HK-2 (cell line): ENCODE results near the gene GCM1.
"Not testable (repeated sequence)": the region's sequence is repeated elsewhere in the genome, so short reads cannot be mapped to it uniquely, and the experiment has no call there.

Source experiments
- DNase-seq: peaks from one replicate; pipeline ENCODE4 v3.0.0-alpha.2; 2018; ENCODE audit not compliant: unreplicated experiment

Gene GCM1, protein sequence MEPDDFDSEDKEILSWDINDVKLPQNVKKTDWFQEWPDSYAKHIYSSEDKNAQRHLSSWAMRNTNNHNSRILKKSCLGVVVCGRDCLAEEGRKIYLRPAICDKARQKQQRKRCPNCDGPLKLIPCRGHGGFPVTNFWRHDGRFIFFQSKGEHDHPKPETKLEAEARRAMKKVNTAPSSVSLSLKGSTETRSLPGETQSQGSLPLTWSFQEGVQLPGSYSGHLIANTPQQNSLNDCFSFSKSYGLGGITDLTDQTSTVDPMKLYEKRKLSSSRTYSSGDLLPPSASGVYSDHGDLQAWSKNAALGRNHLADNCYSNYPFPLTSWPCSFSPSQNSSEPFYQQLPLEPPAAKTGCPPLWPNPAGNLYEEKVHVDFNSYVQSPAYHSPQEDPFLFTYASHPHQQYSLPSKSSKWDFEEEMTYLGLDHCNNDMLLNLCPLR

DNA sequence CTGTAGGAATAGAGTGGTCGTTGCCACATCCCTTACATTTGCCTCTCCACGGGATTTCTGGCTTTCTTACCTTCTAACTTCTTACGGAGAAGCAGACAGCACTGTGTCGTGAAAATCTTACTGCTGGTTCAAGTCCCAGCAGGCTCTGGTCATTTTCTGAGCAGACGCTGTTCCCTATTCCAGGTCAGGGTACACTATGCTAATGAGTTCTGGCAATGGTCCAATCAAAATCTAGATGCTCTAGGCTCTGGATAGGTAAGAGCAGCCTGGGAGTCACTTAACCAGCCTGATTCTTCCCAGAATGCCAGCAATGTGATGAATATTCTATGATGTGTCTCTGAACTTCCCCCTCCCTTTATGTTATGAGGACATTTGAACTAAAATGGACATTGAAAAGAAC lies at the start of gene GCM1:
GCM1 (minus strand) TSS at position 158 of the 400 bp plus-strand sequence. CDS start 3,209 bp downstream, outside the sequence.
- DNase-seq: no peak

DNA sequence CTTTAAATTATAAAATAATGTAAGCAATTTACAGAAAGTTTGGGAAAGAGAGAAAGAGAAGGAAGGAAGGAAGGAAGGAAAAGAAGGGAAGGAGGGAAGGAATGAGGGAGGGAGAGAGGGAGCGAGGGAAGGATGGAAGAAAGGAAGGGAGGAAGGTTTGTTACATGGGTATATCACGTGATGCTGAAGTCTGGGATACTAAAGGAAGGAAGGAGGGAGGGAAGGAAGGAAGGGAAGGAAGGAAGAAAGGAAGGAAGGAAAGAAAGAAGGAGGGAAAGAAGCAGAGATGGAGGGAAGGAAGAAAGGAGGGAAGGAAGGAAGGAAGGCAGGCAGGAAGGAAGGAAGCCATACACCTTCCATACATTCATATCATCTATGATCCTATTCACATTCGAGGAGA lies 48.9 kb upstream of the GCM1 start:
- DNase-seq: no peak

DNA sequence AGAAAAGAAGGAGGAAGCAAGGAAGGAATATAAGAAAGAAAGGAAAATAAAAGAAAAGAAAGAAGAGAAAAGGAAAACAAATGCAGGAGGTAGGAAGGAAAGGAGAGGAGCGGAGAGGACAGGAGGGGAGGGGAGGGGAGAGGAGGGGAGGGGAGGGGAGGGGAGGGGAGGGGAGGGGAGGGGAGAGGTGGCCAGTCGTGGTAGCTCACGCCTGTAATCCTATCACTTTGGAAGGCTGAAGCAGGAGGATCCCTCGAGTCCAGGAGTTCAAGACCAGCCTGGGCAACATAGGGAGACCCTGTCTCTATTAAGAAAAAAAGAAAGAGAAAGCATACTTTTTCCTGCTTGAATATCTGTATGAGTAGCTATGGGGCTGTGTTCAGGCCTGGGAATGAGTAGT lies 46.4 kb upstream of the GCM1 start:
- no peak for DNase-seq

DNA sequence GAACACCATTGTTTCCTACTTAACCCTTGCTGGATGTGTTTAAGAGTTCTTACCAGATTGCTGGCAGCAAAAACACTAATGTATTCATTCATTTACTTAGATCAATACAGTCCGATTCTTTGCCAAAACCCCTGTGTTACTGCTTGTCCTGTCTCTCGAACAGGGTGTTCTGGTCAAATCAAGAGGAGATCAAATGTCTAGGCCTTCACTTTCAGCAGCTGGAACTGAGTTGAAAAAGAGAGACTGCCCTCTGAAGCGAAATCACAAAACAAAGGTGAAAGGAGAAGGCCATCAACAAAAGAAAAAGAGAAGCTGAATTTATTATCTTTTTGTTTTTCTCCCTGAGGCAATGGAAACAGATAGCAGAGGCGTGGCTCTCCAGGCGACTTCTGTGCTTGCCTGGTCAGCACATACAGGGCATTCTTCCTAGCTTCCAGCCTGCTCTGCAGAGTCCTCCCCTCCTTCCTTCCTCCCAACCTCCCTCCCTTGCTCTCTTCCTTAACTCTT lies 44.1 kb upstream of the GCM1 start:
- no peak for DNase-seq

DNA sequence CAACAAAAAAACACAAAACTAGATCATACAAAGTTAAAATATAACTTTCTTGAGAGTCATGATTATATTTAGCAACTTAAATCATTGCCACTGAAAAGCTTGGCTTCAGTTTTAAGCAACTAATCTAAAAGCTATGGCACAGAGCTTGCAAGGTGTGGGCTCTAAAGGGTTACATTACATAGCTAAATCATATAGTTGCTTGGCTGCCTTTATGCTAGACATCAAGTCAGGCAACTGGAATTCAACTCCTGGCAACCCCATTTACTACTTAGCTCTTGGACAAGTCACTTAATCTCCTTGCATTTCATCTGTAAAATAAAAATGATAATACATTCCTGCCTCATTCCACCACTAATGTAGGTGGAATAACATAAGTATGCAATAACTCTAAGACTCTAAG lies 40.9 kb upstream of the GCM1 start:
- no peak for DNase-seq

DNA sequence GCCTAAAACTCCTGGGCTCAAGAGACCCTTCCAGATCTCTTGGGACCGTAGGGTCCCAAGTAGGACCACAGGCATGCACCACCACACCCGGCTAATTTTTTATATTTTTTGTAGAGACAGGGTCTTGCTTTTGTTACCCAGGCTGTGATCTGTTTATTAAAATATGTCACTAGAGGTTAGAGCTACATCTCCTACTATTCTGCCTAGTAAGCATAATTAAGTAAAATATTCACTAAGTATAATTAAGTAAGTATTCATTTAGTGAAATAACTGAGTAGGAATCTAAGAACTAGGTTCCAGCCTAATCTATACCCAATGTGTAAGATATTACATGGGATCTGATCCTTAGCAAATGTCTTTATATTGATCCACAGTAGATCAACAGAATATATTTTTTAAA lies 40.2 kb upstream of the GCM1 start:
- DNase-seq: no peak

DNA sequence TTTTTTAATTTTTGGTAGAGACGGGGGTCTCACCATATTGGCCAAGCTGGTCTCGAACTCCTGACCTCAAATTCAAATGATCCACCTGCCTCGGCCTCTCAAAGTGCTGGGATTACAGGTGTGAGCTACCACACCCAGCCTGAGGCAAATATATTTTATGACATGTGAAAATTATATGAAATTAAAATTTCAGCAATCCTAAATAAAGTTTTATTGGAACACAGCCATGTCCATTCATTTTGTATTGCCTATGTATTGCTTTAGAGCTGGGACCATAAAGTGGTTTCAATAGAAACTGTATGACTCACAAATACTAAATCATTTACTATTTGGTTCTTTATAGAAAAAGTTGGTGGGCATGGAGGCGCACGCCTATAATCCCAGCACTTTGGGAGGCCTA lies 32.0 kb upstream of the GCM1 start:
- DNase-seq: no peak

DNA sequence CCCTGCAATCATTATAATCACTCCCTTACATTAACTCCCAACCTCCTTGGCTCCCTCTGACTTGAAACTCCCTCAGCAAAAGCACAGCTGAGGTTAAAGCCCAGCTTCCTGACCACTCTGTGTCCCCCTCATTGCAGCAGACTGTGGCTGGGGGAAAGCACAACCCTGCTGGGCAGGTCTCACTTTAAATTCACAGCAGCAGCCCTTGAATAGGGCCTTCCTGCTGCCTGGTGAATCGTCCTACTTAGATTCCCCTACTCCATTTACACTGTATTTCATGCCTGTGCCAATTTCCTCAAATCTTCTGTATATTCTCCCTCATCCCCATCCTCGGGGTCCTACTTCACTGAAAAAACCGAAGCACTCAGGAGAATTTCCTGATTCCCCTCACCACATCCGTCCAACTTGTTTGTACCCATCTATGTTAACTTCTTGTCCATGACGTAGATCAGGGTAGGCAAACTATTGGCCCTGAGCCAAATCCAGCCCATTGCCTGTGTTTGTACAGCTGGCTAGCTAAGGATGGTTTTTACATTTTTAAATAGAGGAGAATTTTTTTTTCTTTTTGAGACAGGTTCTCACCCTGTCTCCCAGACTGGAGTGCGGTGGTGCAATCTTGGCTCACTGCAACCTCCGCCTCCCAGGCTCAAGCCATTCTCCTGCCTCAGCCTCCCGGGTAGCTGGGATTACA lies 31.5 kb upstream of the GCM1 start:
- no peak for DNase-seq

DNA sequence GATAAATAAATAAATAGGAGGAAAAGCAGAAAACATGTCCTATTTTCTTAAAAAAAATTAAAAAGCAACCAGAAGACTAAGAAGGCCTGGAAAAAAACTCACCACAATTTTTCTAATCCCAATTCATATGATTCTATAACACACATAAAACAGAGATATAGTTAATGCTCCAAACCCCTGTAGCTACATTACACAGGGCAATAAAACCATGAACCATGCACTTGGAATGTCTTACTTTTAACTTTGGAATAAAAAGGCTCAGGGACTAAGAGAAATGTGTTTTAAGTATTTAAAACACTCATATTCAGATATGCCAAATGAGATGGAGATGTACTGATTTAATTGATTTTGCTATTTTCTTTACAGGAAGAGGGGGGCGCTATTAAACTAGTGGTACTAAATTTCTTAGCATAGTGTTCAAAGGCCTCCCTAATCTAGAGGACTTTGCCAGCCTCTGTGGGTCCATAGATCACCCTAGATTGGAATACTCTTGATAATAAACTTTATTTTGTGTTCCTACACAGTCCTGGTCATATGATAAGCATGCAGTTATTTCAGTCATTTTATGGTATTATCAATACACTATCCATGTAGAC lies 30.3 kb upstream of the GCM1 start:
- DNase-seq: no peak

DNA sequence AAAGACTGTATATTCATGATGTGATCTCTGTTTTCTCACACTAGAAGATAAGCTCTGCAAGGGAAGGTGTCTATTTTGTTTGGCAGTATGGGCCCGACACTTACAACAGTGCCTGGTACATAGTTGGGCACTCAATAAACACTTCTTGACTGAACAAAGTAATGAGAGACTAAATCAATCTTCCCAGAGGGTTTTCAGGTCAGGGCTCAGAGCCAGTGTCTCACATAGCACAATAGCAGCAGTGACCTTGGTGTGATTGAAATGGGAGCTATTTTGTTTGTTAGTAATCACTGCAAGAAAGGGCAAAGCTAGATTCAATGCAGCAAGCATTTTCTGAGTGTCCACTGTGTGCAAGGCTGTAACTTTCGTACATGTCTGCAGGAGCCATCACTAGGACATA lies 26.4 kb upstream of the GCM1 start:
- DNase-seq: no peak

DNA sequence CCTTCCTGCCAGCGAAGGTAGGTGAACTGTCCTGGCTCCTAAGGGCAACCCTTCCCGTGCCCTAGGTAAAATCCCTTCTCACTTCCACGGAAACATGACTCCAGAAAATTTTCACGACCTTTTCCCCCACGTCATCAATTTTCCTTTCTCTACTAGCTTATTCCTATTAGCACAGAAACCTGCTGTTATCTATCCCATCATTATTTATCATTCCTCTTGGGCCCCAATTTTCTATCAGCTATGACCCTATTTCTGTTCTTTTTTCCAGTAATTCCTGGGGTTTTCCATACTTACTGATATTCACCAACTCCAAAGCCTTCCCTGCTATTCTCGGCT lies 23.8 kb upstream of the GCM1 start:
- DNase-seq: no peak

DNA sequence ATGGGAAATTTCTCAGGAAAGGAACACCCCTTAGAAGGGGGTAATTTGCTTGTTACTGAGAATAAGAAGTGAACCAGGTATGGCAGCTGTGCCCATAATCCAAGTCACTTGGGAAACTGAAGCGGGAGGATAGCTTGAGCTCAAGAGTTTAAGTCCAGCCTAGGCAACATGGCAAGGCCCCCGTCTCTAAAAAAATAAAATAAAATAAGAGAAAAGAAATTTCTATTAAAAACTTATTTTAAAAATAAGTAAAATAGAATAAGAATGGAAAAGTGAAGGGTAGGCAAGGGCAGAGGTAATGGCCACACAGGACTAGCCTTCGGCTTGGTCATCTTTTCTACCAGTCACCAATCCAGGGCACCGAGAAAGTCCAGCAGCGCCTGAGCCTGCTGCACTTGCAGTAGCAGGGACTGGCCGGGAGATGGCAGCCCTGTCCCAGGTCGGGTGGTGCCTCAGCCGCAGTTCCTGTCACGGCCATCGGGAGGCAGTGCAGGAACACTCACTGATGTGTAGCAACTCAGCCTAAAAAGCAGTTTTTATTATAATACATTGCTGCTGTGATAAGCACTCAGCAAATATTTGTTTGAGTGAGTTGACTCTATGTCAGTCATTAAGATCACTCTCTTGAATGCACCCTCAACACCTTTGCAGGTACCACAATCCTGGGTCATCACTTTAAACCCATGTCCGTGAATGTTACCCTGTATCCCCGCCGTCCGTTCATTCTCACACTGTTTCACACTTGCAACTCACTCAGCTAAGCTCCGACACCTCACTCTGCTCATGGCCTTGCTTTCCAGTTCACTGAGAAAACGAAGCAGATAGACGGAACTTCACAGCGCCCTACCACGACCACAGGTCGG lies 23.2 kb upstream of the GCM1 start:
- DNase-seq: peak; percentile 92

DNA sequence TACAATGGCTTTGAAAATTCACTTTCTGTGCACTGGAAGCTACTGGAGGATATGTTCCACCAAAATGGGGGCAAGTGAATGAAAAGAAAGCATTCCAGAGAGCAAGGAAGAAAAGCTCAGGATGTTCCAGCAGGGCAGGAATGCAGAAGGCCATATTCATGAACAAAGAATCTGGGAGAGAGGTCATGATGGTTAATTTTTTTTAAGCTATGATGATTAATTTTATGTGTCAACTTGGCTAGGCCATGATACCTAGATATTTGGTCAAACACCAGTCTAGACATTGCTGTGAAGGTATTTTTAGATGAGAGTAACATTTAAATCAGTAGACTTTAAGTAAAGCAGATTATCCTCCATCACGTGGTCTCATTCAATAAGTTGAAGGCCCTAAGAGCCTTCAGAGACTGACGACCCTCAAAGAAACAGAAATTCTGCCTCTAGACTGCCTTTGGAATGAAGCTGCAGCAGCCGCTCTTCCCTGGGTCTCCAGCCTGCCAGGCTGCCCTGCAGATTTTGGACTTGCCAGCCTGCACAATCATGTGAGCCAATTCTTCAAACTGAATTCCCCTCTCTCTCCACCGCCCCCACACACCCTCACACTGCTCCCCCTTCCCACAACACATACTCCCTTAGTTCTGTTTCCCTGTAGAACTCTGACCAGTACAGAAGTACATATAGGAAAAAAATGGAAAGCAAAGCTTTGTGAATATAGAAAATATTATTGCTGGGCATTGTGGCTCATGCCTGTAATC lies 20.1 kb upstream of the GCM1 start:
- peak; percentile 24 for DNase-seq

DNA sequence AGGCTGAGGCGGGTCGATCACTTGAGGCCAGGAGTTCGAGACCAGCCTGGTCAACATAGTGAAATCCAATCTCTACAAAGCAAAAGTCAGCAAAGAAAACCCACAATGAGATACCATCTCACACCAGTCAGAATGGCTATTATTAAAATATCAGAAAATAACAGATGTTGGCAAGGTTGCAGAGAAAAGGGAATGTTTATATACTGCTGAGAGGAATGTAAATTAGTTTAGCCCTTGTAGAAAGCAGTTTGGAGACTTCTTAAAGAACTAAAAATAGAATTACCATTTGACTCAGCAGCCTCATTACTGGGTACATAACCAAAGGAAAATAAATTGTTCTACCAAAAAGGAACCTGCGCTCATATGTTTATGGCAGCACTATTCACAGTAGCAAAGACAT lies 16.7 kb upstream of the GCM1 start:
- no peak for DNase-seq

DNA sequence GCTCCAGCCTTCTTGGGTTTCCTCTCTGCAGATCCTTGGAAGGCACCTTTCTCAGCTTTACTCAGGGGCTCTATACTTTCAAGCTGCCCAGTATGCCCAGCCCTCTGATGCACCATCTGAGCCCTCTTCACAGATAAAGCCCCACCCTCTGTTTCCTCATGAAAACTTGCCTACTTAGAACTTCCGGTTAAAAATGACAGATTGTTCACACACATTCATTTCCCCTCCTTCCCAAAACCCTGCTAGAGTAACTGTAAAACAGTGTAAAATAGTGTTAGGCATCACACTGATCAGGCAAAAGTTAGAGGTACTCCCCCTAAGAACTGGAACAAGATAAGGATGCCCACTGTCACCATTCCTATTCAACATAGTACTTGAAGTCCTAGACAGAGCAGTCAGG lies 14.0 kb upstream of the GCM1 start:
- DNase-seq: no peak

DNA sequence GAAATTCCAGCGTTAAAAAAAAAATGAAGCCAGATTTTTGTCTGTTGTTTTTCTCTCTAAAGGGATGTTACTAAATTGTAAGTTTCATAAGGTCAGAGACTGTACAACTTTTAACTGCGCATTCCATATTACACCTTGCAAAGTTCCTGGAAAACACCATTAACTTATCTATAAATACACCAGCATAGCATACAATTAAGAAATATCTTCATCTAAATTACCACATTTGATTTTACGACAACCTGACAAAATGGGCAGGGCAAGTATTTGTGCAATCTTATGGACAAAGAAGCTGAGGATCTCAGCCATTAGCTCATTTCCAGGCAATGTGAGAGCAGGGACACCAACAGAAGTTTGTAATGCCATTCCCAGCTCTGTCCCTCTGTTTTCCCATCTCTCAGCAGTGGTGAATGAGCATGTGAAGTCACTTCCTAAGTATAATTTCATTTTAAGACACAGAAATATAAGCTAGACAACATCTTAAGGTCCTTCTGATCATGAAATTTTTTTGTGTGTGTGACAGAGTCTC lies 12.9 kb upstream of the GCM1 start:
- DNase-seq: no peak

DNA sequence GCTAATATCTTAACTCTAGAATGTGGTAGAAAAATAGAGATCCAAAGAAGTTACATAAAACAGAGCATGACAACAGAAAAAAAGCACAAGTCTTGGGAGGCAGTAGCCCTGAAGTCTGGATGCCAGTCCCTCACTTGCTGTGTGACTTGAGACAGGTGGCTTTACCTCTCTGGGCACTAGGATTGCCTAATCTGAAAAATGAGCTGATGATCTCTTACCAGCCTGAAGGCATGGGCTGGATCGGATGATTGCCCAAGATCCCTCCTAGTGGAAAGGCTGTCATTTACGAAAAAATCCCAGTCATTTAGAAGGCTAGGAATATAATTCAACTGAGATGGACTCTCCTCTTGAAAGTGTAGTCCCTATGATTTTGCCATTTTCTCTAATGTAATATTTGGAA lies 10.9 kb upstream of the GCM1 start:
- DNase-seq: no peak

DNA sequence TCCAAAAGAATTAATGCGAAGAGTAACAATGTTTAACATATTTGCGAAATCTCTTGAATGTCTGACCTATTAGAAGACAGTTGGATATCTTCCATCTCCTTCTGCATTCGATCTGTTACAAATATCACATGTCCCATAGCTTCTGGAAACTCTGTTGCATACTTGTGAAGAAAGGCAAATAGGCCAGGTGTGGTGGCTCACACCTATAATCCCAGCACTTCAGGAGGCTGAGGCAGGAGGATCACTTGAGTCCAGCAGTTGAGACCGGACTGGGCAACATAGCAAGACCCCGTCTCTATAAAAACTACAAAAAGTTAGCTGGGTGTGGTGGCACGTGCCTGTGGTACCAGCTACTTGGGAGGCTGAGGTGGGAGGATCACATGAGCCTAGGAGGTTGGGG lies 9.4 kb upstream of the GCM1 start:
- not testable (repeated sequence) for DNase-seq

DNA sequence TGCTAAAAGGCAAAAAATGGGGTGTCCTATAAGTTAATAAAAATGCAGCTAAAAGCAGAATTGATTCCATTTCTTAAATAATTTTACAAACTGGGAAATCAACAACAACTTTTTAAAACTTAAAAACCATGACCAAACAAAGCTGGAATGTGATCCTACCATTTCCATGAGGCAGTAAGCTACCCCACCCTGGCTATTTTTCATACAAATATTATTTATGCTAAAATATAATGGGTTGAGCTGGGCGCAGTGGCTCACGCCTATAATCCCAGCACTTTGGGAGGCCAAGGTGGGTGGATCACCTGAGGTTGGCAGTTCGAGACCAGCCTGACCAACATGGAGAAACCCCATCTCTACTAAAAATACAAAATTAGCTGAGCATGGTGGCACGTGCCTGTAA lies 6.6 kb upstream of the GCM1 start:
- DNase-seq: not testable (repeated sequence)

DNA sequence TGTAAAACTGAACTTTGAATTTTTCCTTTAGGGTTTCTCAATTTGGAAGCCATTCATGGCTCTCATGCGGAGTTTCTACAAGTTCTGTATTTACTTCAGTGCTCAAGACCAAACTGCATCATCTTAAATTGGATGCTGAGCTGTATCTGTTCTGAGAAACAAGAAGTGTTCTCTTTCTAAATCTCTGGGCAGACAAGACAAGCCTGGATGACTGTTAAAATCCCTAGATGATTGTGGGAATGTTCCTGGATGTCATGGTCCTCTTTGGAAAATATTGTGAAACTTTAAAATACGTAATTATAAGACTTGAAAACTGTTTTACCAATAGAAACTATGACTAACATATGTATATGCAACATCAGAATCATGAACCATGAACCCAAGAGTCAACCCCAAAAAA lies 6.2 kb upstream of the GCM1 start:
- no peak for DNase-seq

DNA sequence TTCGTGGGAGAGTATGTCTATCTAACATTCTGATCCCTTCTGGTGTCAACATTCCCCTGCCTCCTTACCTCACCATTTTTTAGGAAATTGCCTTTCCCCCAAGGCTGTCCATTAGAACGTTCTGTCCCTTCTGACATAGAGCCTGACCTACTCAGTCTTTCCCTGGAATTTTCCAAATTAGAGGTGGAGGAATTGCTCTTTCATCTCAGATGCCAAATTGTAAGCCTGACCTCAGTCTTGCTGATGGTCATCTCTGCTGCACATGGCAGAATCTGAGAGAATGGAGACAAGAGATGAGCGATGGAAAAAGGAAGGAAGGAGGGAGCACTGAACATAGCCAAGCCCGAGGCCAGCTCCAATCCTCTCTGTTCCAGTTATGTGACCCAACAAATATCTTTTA lies 5.4 kb upstream of the GCM1 start:
- DNase-seq: no peak
